C4-2B (cell line): ENCODE data around the gene ZCRB1.

Experiments used
- CTCF ChIP-seq: fragments of 450-650 bp; conservative IDR thresholded peaks from 2 replicates; pipeline ENCODE4 v1.5.1; 2017; ENCODE audit warnings: mild to moderate bottlenecking
- ZFX ChIP-seq: fragments of 450-650 bp; IDR thresholded peaks from 2 replicates; pipeline ENCODE4 v1.6.1; 2017

DNA sequence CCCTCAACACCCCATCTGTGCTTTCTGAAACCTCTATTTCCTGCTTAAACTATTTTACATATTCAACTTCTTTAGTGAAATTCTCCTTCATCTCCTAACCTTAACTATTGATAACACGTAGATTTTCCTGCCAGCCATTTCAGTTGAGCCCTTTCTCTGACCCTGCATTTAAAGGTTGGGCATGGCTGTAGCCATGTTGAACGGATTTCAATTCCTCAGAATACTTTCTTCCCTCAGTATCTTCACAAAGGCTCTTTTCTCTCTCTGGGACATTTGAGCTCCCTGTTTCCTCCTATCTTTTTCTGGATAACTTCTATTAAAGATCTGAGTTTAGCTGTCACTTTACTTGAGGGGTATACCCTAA, 1.3 kb upstream of the ZCRB1 start:
- no peak for TF ChIP-seq CTCF
- no peak for TF ChIP-seq ZFX
